GM18508 (cell line): ENCODE measurements around the gene APEH.
"Not testable (repeated sequence)": the region's sequence is repeated elsewhere in the genome, so short reads cannot be mapped to it uniquely, and the experiment has no call there.

Source experiments
- ATAC-seq: cut with Tn5 transposase; IDR thresholded peaks from one replicate; pipeline ENCODE4 v1.9.1; 2021; ENCODE audit warnings: moderate number of reproducible peaks; ENCODE audit not compliant: insufficient read depth, unreplicated experiment

Gene APEH

GRCh38 chr3:49666592-49666991 lies 7.6 kb upstream of the APEH start:
- ATAC-seq: no peak

GRCh38 chr3:49667701-49668413 lies 6.3 kb upstream of the APEH start:
- no peak for ATAC-seq

GRCh38 chr3:49668414-49668797 lies 5.7 kb upstream of the APEH start:
- no peak for ATAC-seq

- ATAC-seq: no peak
Measured at GRCh38 chr3:49668861-49669260, 5.3 kb upstream of the APEH start.

- no peak for ATAC-seq
Measured at GRCh38 chr3:49669352-49669751, 4.8 kb upstream of the APEH start.

GRCh38 chr3:49670940-49671290 lies 3.2 kb upstream of the APEH start:
- ATAC-seq: no peak

- ATAC-seq: no peak
Measured at GRCh38 chr3:49671291-49672288, 2.6 kb upstream of the APEH start.

- no peak for ATAC-seq
Measured at GRCh38 chr3:49673121-49673714, 933 bp upstream of the APEH start.

- peak; percentile 19 for ATAC-seq
Measured at GRCh38 chr3:49674497-49674983, 389 bp downstream of the APEH start.

- ATAC-seq: no peak
Measured at GRCh38 chr3:49675912-49676311, 1.8 kb downstream of the APEH start.

GRCh38 chr3:49680493-49681231 lies 6.5 kb downstream of the APEH start:
- no peak for ATAC-seq

GRCh38 chr3:49681232-49681522 lies 7.0 kb downstream of the APEH start:
- ATAC-seq: no peak

- no peak for ATAC-seq
Measured at GRCh38 chr3:49681543-49681942, 7.4 kb downstream of the APEH start.

GRCh38 chr3:49683162-49683561 lies 9.0 kb downstream of the APEH start:
- ATAC-seq: no peak

GRCh38 chr3:49684453-49684852 lies 10.3 kb downstream of the APEH start:
- not testable (repeated sequence) for ATAC-seq

- not testable (repeated sequence) for ATAC-seq
Measured at GRCh38 chr3:49685103-49685502, 11.0 kb downstream of the APEH start.

- ATAC-seq: not testable (repeated sequence)
Measured at GRCh38 chr3:49685846-49686245, 11.7 kb downstream of the APEH start.

- ATAC-seq: not testable (repeated sequence)
Measured at GRCh38 chr3:49686346-49686745, 12.2 kb downstream of the APEH start.

- not testable (repeated sequence) for ATAC-seq
Measured at GRCh38 chr3:49686769-49687423, 12.7 kb downstream of the APEH start.

- not testable (repeated sequence) for ATAC-seq
Measured at GRCh38 chr3:49687424-49687795, 13.3 kb downstream of the APEH start.
